ENCODE results near the gene HOXB8. TPM values are rescaled to one million over a fixed set of nuclear protein-coding genes. Genes with fewer than 3 reads are reported as not detected.

The HOXB8 gene
- polyA plus RNA-seq, 1 donor from 2014 or later, result not detected

DNA sequence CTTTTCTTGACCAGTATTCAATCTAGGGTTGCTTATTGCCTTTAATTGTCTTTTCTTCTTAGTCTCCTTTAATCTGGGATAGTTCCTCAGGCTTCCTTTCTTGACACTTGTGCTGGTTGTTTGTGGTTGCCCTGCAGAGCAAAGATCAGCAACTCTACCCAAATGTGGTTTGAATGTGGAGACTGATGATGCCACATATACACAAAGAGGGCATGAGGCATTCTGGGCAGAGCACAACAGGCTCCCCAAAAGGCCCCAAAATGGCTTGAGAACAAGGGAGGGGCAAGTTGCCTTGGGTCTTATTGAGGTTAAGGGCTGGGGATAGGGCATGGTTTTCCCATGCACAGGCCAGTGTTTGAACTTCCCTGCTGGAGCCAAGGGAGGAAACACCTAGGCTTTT lies 40.8 kb upstream of the HOXB8 start:
- Histone ChIP-seq H3K27ac (ENCODE audit: low read length) (no peak overlapping the region), H3K27me3 (ENCODE audit: insufficient read depth, low read depth, low read length) (peaks cover 37% of the 10 kb centered on the region), H3K9me3 (ENCODE audit: low read length) (no peaks in the 10 kb centered on the region)

DNA sequence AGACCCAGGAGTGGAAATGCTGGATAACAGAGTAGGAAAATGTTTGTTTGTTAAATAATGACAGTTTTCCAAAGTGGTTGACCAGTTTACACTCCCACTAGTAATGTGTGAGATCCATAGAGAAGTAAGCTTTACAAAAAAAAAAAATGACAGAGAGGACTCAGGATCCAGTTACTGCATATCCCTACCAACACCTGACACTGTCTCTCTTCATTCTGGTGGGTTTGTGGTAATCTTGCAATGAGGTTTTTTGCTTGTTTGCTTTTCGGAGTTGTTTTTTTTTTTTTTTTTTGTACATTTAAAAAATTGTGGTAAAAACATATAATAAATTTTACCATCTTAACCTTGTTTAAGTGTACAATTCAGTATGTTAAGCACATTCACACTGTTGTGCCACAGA lies 34.6 kb upstream of the HOXB8 start:
- no peaks in the 10 kb centered on the region for H4K20me1 ChIP-seq (ENCODE audit: insufficient read depth)
- TF ChIP-seq MXI1 (conservative IDR thresholded peaks at IDR 0.05; ENCODE audit: poor library complexity, severe bottlenecking), result no peak
- TF ChIP-seq TAF1 (IDR thresholded peaks at IDR 0.05; ENCODE audit: low read depth), result no peak
- no peak overlapping the region for H2AFZ ChIP-seq (ENCODE audit: low read depth, low read length)
- H3K9me2 ChIP-seq (ENCODE audit: insufficient read depth, low read length), result no peaks in the 10 kb centered on the region
- H3K4me3 ChIP-seq (ENCODE audit: low read length), result no peak overlapping the region
- H3K79me2 ChIP-seq (replicated peaks; ENCODE audit: insufficient read depth, low read length), result no peaks in the 10 kb centered on the region
- no peaks in the 10 kb centered on the region for H3K9me3 ChIP-seq (ENCODE audit: low read length)
- no peaks in the 10 kb centered on the region for H3K36me3 ChIP-seq (ENCODE audit: insufficient read depth, low read length)
- H3K27me3 ChIP-seq (ENCODE audit: insufficient read depth, low read depth, low read length), result peaks cover 74% of the 10 kb centered on the region
- H3K9ac ChIP-seq (ENCODE audit: low read length), result no peak overlapping the region
- no peak overlapping the region for H3K27ac ChIP-seq (ENCODE audit: low read length)
- H3F3A ChIP-seq (ENCODE audit: insufficient read depth, low read length, poor library complexity, severe bottlenecking), result no peaks in the 10 kb centered on the region
- no peak overlapping the region for H3K4me2 ChIP-seq (ENCODE audit: low read length)

More for the DNA sequence above, 40.8 kb upstream of the HOXB8 start:
- Histone ChIP-seq H3K9me2 (ENCODE audit: insufficient read depth, low read length) (no peaks in the 10 kb centered on the region), H3K79me2 (replicated peaks; ENCODE audit: insufficient read depth, low read length) (no peaks in the 10 kb centered on the region), H3F3A (ENCODE audit: insufficient read depth, low read length, poor library complexity, severe bottlenecking) (no peaks in the 10 kb centered on the region), H4K20me1 (ENCODE audit: insufficient read depth) (no peaks in the 10 kb centered on the region), H2AFZ (ENCODE audit: low read depth, low read length) (no peak overlapping the region), H3K9ac (ENCODE audit: low read length) (no peak overlapping the region), H3K36me3 (ENCODE audit: insufficient read depth, low read length) (no peaks in the 10 kb centered on the region), H3K4me2 (ENCODE audit: low read length) (no peak overlapping the region), H3K4me3 (ENCODE audit: low read length) (no peak overlapping the region)
- TF ChIP-seq MXI1 (conservative IDR thresholded peaks at IDR 0.05; ENCODE audit: poor library complexity, severe bottlenecking), result no peak
- TF ChIP-seq, protein P1, sequence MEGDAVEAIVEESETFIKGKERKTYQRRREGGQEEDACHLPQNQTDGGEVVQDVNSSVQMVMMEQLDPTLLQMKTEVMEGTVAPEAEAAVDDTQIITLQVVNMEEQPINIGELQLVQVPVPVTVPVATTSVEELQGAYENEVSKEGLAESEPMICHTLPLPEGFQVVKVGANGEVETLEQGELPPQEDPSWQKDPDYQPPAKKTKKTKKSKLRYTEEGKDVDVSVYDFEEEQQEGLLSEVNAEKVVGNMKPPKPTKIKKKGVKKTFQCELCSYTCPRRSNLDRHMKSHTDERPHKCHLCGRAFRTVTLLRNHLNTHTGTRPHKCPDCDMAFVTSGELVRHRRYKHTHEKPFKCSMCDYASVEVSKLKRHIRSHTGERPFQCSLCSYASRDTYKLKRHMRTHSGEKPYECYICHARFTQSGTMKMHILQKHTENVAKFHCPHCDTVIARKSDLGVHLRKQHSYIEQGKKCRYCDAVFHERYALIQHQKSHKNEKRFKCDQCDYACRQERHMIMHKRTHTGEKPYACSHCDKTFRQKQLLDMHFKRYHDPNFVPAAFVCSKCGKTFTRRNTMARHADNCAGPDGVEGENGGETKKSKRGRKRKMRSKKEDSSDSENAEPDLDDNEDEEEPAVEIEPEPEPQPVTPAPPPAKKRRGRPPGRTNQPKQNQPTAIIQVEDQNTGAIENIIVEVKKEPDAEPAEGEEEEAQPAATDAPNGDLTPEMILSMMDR (IDR thresholded peaks at IDR 0.05; ENCODE audit: poor library complexity, severe bottlenecking), result no peak

DNA sequence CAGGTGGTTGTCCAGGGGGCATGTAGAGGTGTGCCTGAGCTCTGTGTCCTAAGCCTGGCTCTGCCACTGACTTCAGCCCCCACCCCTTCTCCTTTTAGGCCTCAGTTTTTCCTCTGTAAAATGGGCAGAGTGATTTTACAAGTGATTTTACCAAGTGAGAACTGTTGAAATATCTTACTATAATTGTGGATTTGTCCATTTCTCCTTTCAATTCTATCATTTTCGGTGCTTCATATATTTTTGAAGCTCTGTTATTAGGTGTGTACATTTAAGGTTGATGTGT lies 32.8 kb upstream of the HOXB8 start:
- Histone ChIP-seq H3K79me2 (replicated peaks; ENCODE audit: insufficient read depth, low read length) (no peaks in the 10 kb centered on the region), H4K20me1 (ENCODE audit: insufficient read depth) (no peaks in the 10 kb centered on the region), H2AFZ (ENCODE audit: low read depth, low read length) (no peak overlapping the region), H3K36me3 (ENCODE audit: insufficient read depth, low read length) (no peaks in the 10 kb centered on the region), H3F3A (ENCODE audit: insufficient read depth, low read length, poor library complexity, severe bottlenecking) (no peaks in the 10 kb centered on the region), H3K27me3 (ENCODE audit: insufficient read depth, low read depth, low read length) (peaks cover 85% of the 10 kb centered on the region), H3K4me3 (ENCODE audit: low read length) (no peak overlapping the region), H3K4me2 (ENCODE audit: low read length) (no peak overlapping the region), H3K9ac (ENCODE audit: low read length) (no peak overlapping the region), H3K9me2 (ENCODE audit: insufficient read depth, low read length) (no peaks in the 10 kb centered on the region), H3K9me3 (ENCODE audit: low read length) (no peaks in the 10 kb centered on the region), H3K27ac (ENCODE audit: low read length) (no peak overlapping the region)
- no peak for TF ChIP-seq RAD21 (conservative IDR thresholded peaks at IDR 0.05)
- TF ChIP-seq SMC3 (conservative IDR thresholded peaks at IDR 0.05; ENCODE audit: poor library complexity), result no peak
- TF ChIP-seq, protein P2, sequence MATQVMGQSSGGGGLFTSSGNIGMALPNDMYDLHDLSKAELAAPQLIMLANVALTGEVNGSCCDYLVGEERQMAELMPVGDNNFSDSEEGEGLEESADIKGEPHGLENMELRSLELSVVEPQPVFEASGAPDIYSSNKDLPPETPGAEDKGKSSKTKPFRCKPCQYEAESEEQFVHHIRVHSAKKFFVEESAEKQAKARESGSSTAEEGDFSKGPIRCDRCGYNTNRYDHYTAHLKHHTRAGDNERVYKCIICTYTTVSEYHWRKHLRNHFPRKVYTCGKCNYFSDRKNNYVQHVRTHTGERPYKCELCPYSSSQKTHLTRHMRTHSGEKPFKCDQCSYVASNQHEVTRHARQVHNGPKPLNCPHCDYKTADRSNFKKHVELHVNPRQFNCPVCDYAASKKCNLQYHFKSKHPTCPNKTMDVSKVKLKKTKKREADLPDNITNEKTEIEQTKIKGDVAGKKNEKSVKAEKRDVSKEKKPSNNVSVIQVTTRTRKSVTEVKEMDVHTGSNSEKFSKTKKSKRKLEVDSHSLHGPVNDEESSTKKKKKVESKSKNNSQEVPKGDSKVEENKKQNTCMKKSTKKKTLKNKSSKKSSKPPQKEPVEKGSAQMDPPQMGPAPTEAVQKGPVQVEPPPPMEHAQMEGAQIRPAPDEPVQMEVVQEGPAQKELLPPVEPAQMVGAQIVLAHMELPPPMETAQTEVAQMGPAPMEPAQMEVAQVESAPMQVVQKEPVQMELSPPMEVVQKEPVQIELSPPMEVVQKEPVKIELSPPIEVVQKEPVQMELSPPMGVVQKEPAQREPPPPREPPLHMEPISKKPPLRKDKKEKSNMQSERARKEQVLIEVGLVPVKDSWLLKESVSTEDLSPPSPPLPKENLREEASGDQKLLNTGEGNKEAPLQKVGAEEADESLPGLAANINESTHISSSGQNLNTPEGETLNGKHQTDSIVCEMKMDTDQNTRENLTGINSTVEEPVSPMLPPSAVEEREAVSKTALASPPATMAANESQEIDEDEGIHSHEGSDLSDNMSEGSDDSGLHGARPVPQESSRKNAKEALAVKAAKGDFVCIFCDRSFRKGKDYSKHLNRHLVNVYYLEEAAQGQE (IDR thresholded peaks at IDR 0.05; ENCODE audit: borderline replicate concordance), result no peak
- TF ChIP-seq, protein P1 (IDR thresholded peaks at IDR 0.05; ENCODE audit: poor library complexity, severe bottlenecking), result no peak

Data from neural cell (in vitro differentiated cells).